Measurements from ENCODE around the gene NFE2. TPM values are rescaled to one million over a fixed set of nuclear protein-coding genes. Genes with fewer than 3 reads are reported as not detected.
A peak's percentile ranks its signal among the peaks of the same experiment; 100 is the strongest.

The NFE2 gene
- total RNA-seq (2014; rRNA removed; shearing (Covaris generic)) (not detected in 2 replicates), total RNA-seq (2022) (not detected in 2 replicates), Bru-seq, nascent RNA (not detected), BruChase-seq, experiment 1, labeled RNA remaining after a 6-hour chase (not detected), BruChase-seq, experiment 2, labeled RNA remaining after a 2-hour chase (not detected)
- long read RNA-seq, result 0 reads

DNA sequence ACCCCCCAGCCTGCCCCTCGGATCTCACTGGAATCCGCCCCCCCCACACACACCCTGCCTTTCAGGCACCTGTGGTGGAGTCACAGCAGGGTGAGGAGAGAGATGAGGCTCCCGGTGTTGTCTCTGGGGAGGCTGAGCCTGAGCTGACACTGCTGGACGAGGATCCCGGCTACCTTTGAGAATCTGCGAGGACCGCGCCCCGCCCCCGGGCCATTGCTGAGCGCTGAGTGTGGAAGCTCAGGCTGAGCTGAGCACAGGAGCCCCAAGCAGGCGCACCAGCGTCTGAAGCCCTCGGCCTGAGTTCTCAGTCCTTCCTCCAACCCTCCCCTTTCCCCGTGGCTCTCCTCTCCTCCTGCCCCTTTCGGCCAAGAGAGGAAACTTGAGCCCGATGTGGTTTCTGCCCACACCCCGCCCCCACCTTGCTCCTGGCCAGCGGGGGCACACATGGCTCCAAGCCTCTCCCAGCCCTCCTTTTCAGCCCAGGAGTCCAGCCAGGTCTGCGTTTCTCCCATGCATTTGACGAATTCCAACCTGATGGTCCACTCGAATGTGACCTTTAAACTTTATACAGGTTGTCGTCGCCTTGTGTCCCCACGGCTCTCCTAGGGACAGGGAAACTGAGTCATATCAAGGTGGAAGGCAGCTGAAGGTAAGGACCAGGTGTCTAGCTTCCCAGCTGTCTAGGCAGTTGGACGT is at the start of gene NFE2:
Gene NFE2 (minus strand): TSS at position 284 of the 696 bp plus-strand sequence. CDS start 5,767 bp downstream, outside the sequence.
- ChIA-PET CTCF (ENCODE audit: unreplicated experiment) (no interaction called here), POLR2A (interaction anchor here (0.5 kb wide), 1 partner anchor 26 kb away, joined by 6 read pairs; no protein-coding TSS in a partner anchor)
- no peak within 1 kb of the TSS for H3K27ac ChIP-seq (ENCODE audit: low read depth, low read length, poor library complexity, severe bottlenecking)
- no peaks in the 10 kb centered on the region for H4K20me1 ChIP-seq (ENCODE audit: insufficient read depth, low read length)
- intact Hi-C loops (cut with micrococcal nuclease; ENCODE audit: unreplicated experiment), result no loop called here
- peak within 1 kb of the TSS; percentile 33 for H3K4me2 ChIP-seq (ENCODE audit: low read length)
- H3K9me2 ChIP-seq (ENCODE audit: insufficient read depth, low read length), result no peaks in the 10 kb centered on the region
- no peaks in the 10 kb centered on the region for H3K9me3 ChIP-seq (ENCODE audit: low read length)
- H3K36me3 ChIP-seq (ENCODE audit: insufficient read depth, low read length), result no peaks in the 10 kb centered on the region
- TF ChIP-seq CTCF (conservative IDR thresholded peaks at IDR 0.05; ENCODE audit: low read length), result no peak
- TF ChIP-seq EZH2phosphoT487 (IDR thresholded peaks at IDR 0.05; ENCODE audit: borderline replicate concordance, low read depth, low read length), result peak; percentile 75; the same call in 1 of the 2 replicates
- H2AFZ ChIP-seq (ENCODE audit: low read length), result no peak within 1 kb of the TSS
- H3K79me2 ChIP-seq (ENCODE audit: insufficient read depth, low read depth, low read length), result no peaks in the 10 kb centered on the region
- no peak within 1 kb of the TSS for H3K4me3 ChIP-seq (ENCODE audit: low read depth, low read length, poor library complexity, severe bottlenecking)
- H3K4me1 ChIP-seq (ENCODE audit: insufficient read depth, low read length, poor library complexity, severe bottlenecking), result peaks cover 11% of the 10 kb centered on the region
- no peak for DNase-seq (ENCODE audit: low spot score)
- BruUV-seq (replicated peaks), result no TSS peak

GRCh38 chr12:54349679-54350078 is 48.9 kb upstream of the NFE2 start:
- POLR2A ChIA-PET, result no interaction called here
- no peak overlapping the region for H3K4me2 ChIP-seq (ENCODE audit: low read length)
- TF ChIP-seq CTCF (conservative IDR thresholded peaks at IDR 0.05; ENCODE audit: low read length) (no peak), EZH2phosphoT487 (IDR thresholded peaks at IDR 0.05; ENCODE audit: borderline replicate concordance, low read depth, low read length) (no peak)
- DNase-seq (ENCODE audit: low spot score), result no peak
- no peak overlapping the region for H3K27ac ChIP-seq (ENCODE audit: low read depth, low read length, poor library complexity, severe bottlenecking)
- H3K9me3 ChIP-seq (ENCODE audit: low read length), result no peaks in the 10 kb centered on the region
- no peaks in the 10 kb centered on the region for H3K9me2 ChIP-seq (ENCODE audit: insufficient read depth, low read length)
- H3K4me3 ChIP-seq (ENCODE audit: low read depth, low read length, poor library complexity, severe bottlenecking), result no peak overlapping the region
- H4K20me1 ChIP-seq (ENCODE audit: insufficient read depth, low read length), result no peaks in the 10 kb centered on the region
- intact Hi-C loops (cut with micrococcal nuclease; ENCODE audit: unreplicated experiment), result loop anchor here (10.0 kb wide), 1 partner anchor 335 kb away; no protein-coding TSS in a partner anchor
- peaks cover 65% of the 10 kb centered on the region for H3K36me3 ChIP-seq (ENCODE audit: insufficient read depth, low read length)
- CTCF ChIA-PET (ENCODE audit: unreplicated experiment), result no interaction called here
- no TSS peak for BruUV-seq (replicated peaks)
- no peaks in the 10 kb centered on the region for H3K79me2 ChIP-seq (ENCODE audit: insufficient read depth, low read depth, low read length)
- no peak overlapping the region for H2AFZ ChIP-seq (ENCODE audit: low read length)
- peaks cover 12% of the 10 kb centered on the region for H3K4me1 ChIP-seq (ENCODE audit: insufficient read depth, low read length, poor library complexity, severe bottlenecking)

DNA sequence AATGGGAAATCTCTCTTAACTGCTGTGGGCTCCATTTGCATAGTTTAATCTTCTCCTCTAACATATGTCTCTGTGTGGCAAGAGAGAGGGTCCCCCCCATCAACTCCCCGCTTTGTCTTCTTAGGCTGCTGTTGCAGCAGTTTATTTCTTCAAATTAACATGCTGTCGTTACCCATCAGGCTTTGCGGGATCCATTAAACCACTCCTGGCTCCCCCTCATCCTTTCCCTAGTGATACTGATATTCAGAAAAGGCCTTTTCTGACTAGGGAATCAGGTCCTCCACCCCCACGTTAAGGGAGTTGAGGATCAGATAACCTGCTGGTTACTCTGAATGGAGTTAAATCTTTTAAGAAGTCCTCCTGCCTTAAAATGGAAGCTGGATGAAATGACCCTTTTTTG is 48.2 kb upstream of the NFE2 start:
- ChIA-PET CTCF (ENCODE audit: unreplicated experiment) (no interaction called here), POLR2A (no interaction called here)
- Histone ChIP-seq H3K9me3 (ENCODE audit: low read length) (no peaks in the 10 kb centered on the region), H3K36me3 (ENCODE audit: insufficient read depth, low read length) (peaks cover 68% of the 10 kb centered on the region), H4K20me1 (ENCODE audit: insufficient read depth, low read length) (no peaks in the 10 kb centered on the region), H3K4me3 (ENCODE audit: low read depth, low read length, poor library complexity, severe bottlenecking) (no peak overlapping the region), H3K4me2 (ENCODE audit: low read length) (no peak overlapping the region), H3K79me2 (ENCODE audit: insufficient read depth, low read depth, low read length) (no peaks in the 10 kb centered on the region), H3K9me2 (ENCODE audit: insufficient read depth, low read length) (no peaks in the 10 kb centered on the region), H2AFZ (ENCODE audit: low read length) (no peak overlapping the region), H3K4me1 (ENCODE audit: insufficient read depth, low read length, poor library complexity, severe bottlenecking) (peaks cover 13% of the 10 kb centered on the region), H3K27ac (ENCODE audit: low read depth, low read length, poor library complexity, severe bottlenecking) (no peak overlapping the region)
- BruUV-seq (replicated peaks), result no TSS peak
- no peak for TF ChIP-seq CTCF (conservative IDR thresholded peaks at IDR 0.05; ENCODE audit: low read length)
- no peak for TF ChIP-seq EZH2phosphoT487 (IDR thresholded peaks at IDR 0.05; ENCODE audit: borderline replicate concordance, low read depth, low read length)
- intact Hi-C loops (cut with micrococcal nuclease; ENCODE audit: unreplicated experiment), result no loop called here
- no peak for DNase-seq (ENCODE audit: low spot score)
